Hepatocyte (in vitro differentiated cells): ENCODE results near the gene ENOX1.

Experiments used
- EZH2 ChIP-seq: fragments of 200-600 bp; sonication (generic); IDR thresholded peaks from 2 replicates; pipeline ENCODE4 v1.6.1; 2016; ENCODE audit warnings: antibody characterized with exemption, mild to moderate bottlenecking, borderline replicate concordance
- EZH2phosphoT487 ChIP-seq: fragments of 200-600 bp; sonication (generic); IDR thresholded peaks from one replicate; pipeline ENCODE4 v1.6.1; 2018; ENCODE audit warnings: antibody characterized with exemption, mild to moderate bottlenecking, low read depth, moderate library complexity; ENCODE audit not compliant: unreplicated experiment, severe bottlenecking
- TF ChIP-seq, protein P1 (sequence below): fragments of 200-600 bp; sonication (generic); IDR thresholded peaks from 2 replicates; pipeline ENCODE4 v1.5.1; 2016; ENCODE audit warnings: antibody characterized with exemption, mild to moderate bottlenecking; ENCODE audit not compliant: poor library complexity

DNA sequence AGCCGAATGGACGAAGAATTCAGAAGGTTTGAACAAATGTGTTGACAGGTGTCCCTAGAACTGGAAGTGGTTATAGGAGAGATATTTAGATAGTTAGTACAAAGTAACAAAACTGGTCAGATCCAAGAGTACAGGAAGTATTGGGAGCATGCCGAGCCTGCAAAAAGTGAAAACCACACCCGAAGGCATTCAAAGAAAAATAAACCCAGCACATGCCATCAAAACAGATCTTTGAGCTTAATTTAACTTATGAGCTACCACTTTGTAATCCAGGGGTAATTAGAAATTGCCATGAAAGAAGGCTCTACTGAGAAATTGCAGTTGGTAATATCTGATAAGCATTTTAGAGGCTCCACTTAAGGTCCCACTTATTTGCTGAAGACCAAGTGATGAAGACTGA is 549.2 kb downstream of the ENOX1 start:
- TF ChIP-seq, protein P1, sequence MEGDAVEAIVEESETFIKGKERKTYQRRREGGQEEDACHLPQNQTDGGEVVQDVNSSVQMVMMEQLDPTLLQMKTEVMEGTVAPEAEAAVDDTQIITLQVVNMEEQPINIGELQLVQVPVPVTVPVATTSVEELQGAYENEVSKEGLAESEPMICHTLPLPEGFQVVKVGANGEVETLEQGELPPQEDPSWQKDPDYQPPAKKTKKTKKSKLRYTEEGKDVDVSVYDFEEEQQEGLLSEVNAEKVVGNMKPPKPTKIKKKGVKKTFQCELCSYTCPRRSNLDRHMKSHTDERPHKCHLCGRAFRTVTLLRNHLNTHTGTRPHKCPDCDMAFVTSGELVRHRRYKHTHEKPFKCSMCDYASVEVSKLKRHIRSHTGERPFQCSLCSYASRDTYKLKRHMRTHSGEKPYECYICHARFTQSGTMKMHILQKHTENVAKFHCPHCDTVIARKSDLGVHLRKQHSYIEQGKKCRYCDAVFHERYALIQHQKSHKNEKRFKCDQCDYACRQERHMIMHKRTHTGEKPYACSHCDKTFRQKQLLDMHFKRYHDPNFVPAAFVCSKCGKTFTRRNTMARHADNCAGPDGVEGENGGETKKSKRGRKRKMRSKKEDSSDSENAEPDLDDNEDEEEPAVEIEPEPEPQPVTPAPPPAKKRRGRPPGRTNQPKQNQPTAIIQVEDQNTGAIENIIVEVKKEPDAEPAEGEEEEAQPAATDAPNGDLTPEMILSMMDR, result no peak
- TF ChIP-seq EZH2phosphoT487 (no peak), EZH2 (no peak)
